H1 (cell line): ENCODE results near the gene MCM3AP. TPM values are rescaled to one million over a fixed set of nuclear protein-coding genes. Genes with fewer than 3 reads are reported as not detected.

ENCODE experiments used
- CTCF ChIA-PET: fragments of 300-600 bp; sonication (Branson Sonifier 250); formaldehyde crosslinking; loops from one replicate; lab custom pipeline; 2021; ENCODE audit not compliant: partially characterized antibody; lab: Charles Lee
- POLR2A ChIA-PET: fragments of 300-600 bp; sonication (Branson Sonifier 250); formaldehyde crosslinking; loops from one replicate; lab custom pipeline; 2021; ENCODE audit warnings: inconsistent platforms; ENCODE audit not compliant: partially characterized antibody; lab: Charles Lee
- DNase-seq, 2 experiments: peaks; one replicate each; pipeline versions ENCODE4 v3.0.0 to v3.0.0-alpha.2; 2010 to 2022; ENCODE audit warnings: low spot score in 2 of 2, low read depth in 1 of 2, mixed read lengths in 1 of 2
- FAIRE-seq: peaks from 2 replicates; lab custom pipeline; 2011; peaks lifted over from hg19 to GRCh38; lab: Jason Lieb, UNC
- H2AFZ ChIP-seq: 2 replicates; pipeline ENCODE4 v1.8.1; 2012; ENCODE audit warnings: low read length, inconsistent platforms
- H2AK5ac ChIP-seq: 2 replicates; pipeline ENCODE4 v1.6.1; 2013; ENCODE audit warnings: low read depth, low read length
- H2BK120ac ChIP-seq: replicated peaks from 2 replicates; pipeline ENCODE3; 2013; ENCODE audit warnings: low read depth, low read length, inconsistent platforms
- H2BK12ac ChIP-seq: 2 replicates; pipeline ENCODE4 v1.6.1; 2013; ENCODE audit warnings: low read depth, low read length
- H2BK15ac ChIP-seq: 2 replicates; pipeline ENCODE4 v1.6.1; 2013; ENCODE audit warnings: low read length
- H2BK20ac ChIP-seq: 2 replicates; pipeline ENCODE4 v1.6.1; 2013; ENCODE audit warnings: low read length
- H2BK5ac ChIP-seq: 2 replicates; pipeline ENCODE4 v1.6.1; 2013; ENCODE audit warnings: low read depth, low read length
- H3K14ac ChIP-seq: 2 replicates; pipeline ENCODE4 v1.6.1; 2013; ENCODE audit warnings: inconsistent platforms; ENCODE audit not compliant: insufficient read length
- H3K18ac ChIP-seq: 2 replicates; pipeline ENCODE4 v1.6.1; 2013; ENCODE audit warnings: low read length; ENCODE audit errors: extremely low read depth
- H3K23ac ChIP-seq: 2 replicates; pipeline ENCODE4 v1.6.1; 2013; ENCODE audit warnings: inconsistent platforms; ENCODE audit not compliant: insufficient read length
- H3K23me2 ChIP-seq: 2 replicates; pipeline ENCODE4 v1.6.1; 2013; ENCODE audit warnings: low read depth, low read length
- H3K27ac ChIP-seq: 2 replicates; pipeline ENCODE4 v1.6.1; 2011; ENCODE audit warnings: low read depth, low read length, inconsistent platforms
- H3K27me3 ChIP-seq, 4 experiments: replicated peaks in 1 of 4; 1 replicate in 1 of 4; 2 replicates in 3 of 4; pipeline versions ENCODE4 v1.6.1 to v1.8.1; 2011 to 2013; ENCODE audit warnings: low read length in 3 of 4, mild to moderate bottlenecking in 3 of 4, inconsistent platforms in 2 of 4, mixed read lengths in 2 of 4, moderate library complexity in 1 of 4; ENCODE audit not compliant: control insufficient read depth in 3 of 4, insufficient read depth in 3 of 4; ENCODE audit errors: extremely low read depth in 1 of 4
- H3K36me3 ChIP-seq, 4 experiments: 2 replicates each; pipeline versions ENCODE4 v1.6.1 to v1.8.1; 2011 to 2013; ENCODE audit warnings: mild to moderate bottlenecking in 4 of 4, low read length in 3 of 4, moderate library complexity in 2 of 4, control low read depth in 1 of 4, inconsistent platforms in 1 of 4; ENCODE audit not compliant: insufficient read depth in 4 of 4, control insufficient read depth in 2 of 4
- H3K4ac ChIP-seq: replicated peaks from 2 replicates; pipeline ENCODE3; 2013; ENCODE audit warnings: low read length, low read depth, mixed read lengths, inconsistent platforms; ENCODE audit not compliant: insufficient read length
- H3K4me1 ChIP-seq, 4 experiments: replicated peaks in 1 of 4; 1 replicate in 1 of 4; 2 replicates in 3 of 4; pipeline versions ENCODE4 v1.6.1 to v1.8.1; 2011 to 2013; ENCODE audit warnings: low read length in 3 of 4, inconsistent platforms in 2 of 4, mixed read lengths in 1 of 4; ENCODE audit not compliant: insufficient read depth in 4 of 4, control insufficient read depth in 3 of 4
- H3K4me2 ChIP-seq, 2 experiments: 2 replicates each; pipeline versions ENCODE4 v1.6.1 to v1.8.1; 2011 to 2013; ENCODE audit warnings: low read depth in 2 of 2, low read length in 2 of 2, control low read depth in 1 of 2, inconsistent platforms in 1 of 2, mild to moderate bottlenecking in 1 of 2; ENCODE audit not compliant: insufficient read depth in 1 of 2
- H3K4me3 ChIP-seq, 4 experiments: fragments of 200-600, 300-600 bp in 1 of 4; sonication (generic), shearing (Covaris generic), sonication (Bioruptor Twin) in 1 of 4; 2 replicates each; pipeline versions ENCODE4 v1.5.1 to v1.8.1; 2011 to 2016; ENCODE audit warnings: low read length in 4 of 4, low read depth in 3 of 4, control low read depth in 2 of 4, inconsistent platforms in 2 of 4, mild to moderate bottlenecking in 2 of 4, mixed read lengths in 1 of 4, moderate library complexity in 1 of 4; ENCODE audit not compliant: insufficient read depth in 2 of 4; ENCODE audit errors: extremely low read depth in 1 of 4
- H3K56ac ChIP-seq: replicated peaks from 2 replicates; pipeline ENCODE3; 2013; ENCODE audit warnings: low read depth, mild to moderate bottlenecking, mixed read lengths, low read length, inconsistent platforms; ENCODE audit not compliant: insufficient read length
- H3K79me1 ChIP-seq: 2 replicates; pipeline ENCODE4 v1.6.1; 2013; ENCODE audit warnings: low read depth, low read length, control low read depth
- H3K79me2 ChIP-seq, 2 experiments: 2 replicates each; pipeline versions ENCODE4 v1.6.1 to v1.8.1; 2012 to 2013; ENCODE audit warnings: low read length in 2 of 2, mild to moderate bottlenecking in 2 of 2, inconsistent platforms in 1 of 2; ENCODE audit not compliant: insufficient read depth in 2 of 2, control insufficient read depth in 1 of 2
- H3K9ac ChIP-seq, 4 experiments: replicated peaks in 1 of 4; 1 replicate in 1 of 4; 2 replicates in 3 of 4; pipeline versions ENCODE4 v1.6.1 to v1.8.1; 2011 to 2013; ENCODE audit warnings: low read depth in 3 of 4, low read length in 3 of 4, control low read depth in 2 of 4, mild to moderate bottlenecking in 2 of 4, moderate library complexity in 2 of 4, inconsistent platforms in 1 of 4; ENCODE audit errors: extremely low read depth in 1 of 4
- H3K9me3 ChIP-seq, 2 experiments: 2 replicates each; pipeline versions ENCODE4 v1.6.1 to v1.8.1; 2012 to 2013; ENCODE audit warnings: mild to moderate bottlenecking in 2 of 2, moderate library complexity in 2 of 2, control low read depth in 1 of 2, inconsistent platforms in 1 of 2, low read depth in 1 of 2, low read length in 1 of 2, mixed read lengths in 1 of 2; ENCODE audit not compliant: insufficient read depth in 2 of 2
- H4K20me1 ChIP-seq, 2 experiments: replicated peaks in 1 of 2; 2 replicates each; pipeline versions ENCODE3 to v1.8.1; 2011 to 2013; ENCODE audit warnings: inconsistent platforms in 2 of 2, low read length in 2 of 2, mild to moderate bottlenecking in 1 of 2; ENCODE audit not compliant: insufficient read depth in 2 of 2, control insufficient read depth in 1 of 2
- H4K5ac ChIP-seq: 2 replicates; pipeline ENCODE4 v1.6.1; 2013; ENCODE audit warnings: low read length, low read depth, mixed read lengths, inconsistent platforms; ENCODE audit not compliant: insufficient read length
- H4K8ac ChIP-seq: 2 replicates; pipeline ENCODE4 v1.8.0; 2013; ENCODE audit warnings: mild to moderate bottlenecking, moderate library complexity, low read length, inconsistent platforms; ENCODE audit not compliant: insufficient read depth; ENCODE audit errors: extremely low read depth
- H4K91ac ChIP-seq: replicated peaks from 2 replicates; pipeline ENCODE3; 2013; ENCODE audit warnings: low read length, mixed read lengths, inconsistent platforms; ENCODE audit not compliant: insufficient read length
- BCL11A ChIP-seq, 2 experiments: IDR thresholded peaks; one replicate each; pipeline ENCODE4 v1.6.1; 2011; ENCODE audit warnings: low read depth in 2 of 2, low read length in 2 of 2, mild to moderate bottlenecking in 2 of 2
- BRCA1 ChIP-seq: IDR thresholded peaks from 2 replicates; pipeline ENCODE4 v1.6.1; 2012; ENCODE audit warnings: low read depth, low read length, improper control_type of control experiment
- CHD1 ChIP-seq: IDR thresholded peaks from 2 replicates; pipeline ENCODE4 v1.6.1; 2012; ENCODE audit warnings: low read depth, low read length, improper control_type of control experiment
- EGR1 ChIP-seq: IDR thresholded peaks from 2 replicates; pipeline ENCODE4 v1.6.1; 2011; ENCODE audit warnings: low read depth, low read length, borderline replicate concordance
- EZH2 ChIP-seq: fragments of 200-600 bp; sonication (generic); IDR thresholded peaks from 2 replicates; pipeline ENCODE4 v1.7.1; 2012; ENCODE audit warnings: low read depth, mild to moderate bottlenecking, moderate library complexity, low read length, inconsistent platforms; ENCODE audit not compliant: severe bottlenecking
- GABPA ChIP-seq: IDR thresholded peaks from 2 replicates; pipeline ENCODE4 v1.6.1; 2011; ENCODE audit warnings: mild to moderate bottlenecking, low read length, moderate library complexity, borderline replicate concordance; ENCODE audit not compliant: insufficient read depth
- HDAC2 ChIP-seq, 2 experiments: fragments of 300-600 bp in 1 of 2; sonication (generic) in 1 of 2; IDR thresholded peaks; 2 replicates each; pipeline ENCODE4 v1.6.1; 2011 to 2012; ENCODE audit warnings: low read depth in 2 of 2, low read length in 2 of 2, mild to moderate bottlenecking in 2 of 2, moderate library complexity in 2 of 2, borderline replicate concordance in 1 of 2, inconsistent platforms in 1 of 2
- MAFK ChIP-seq: IDR thresholded peaks from 2 replicates; pipeline ENCODE4 v1.6.1; 2012; ENCODE audit warnings: low read depth, mild to moderate bottlenecking, improper control_type of control experiment, low read length
- NRF1 ChIP-seq: IDR thresholded peaks from 2 replicates; pipeline ENCODE4 v1.6.1; 2011; ENCODE audit warnings: mild to moderate bottlenecking, low read depth, low read length, improper control_type of control experiment
- TEAD4 ChIP-seq: IDR thresholded peaks from 2 replicates; pipeline ENCODE4 v1.6.1; 2012; ENCODE audit warnings: low read depth, low read length, inconsistent platforms, mixed read lengths
- YY1 ChIP-seq: IDR thresholded peaks from 2 replicates; pipeline ENCODE4 v1.6.1; 2011; ENCODE audit warnings: low read depth, mild to moderate bottlenecking, low read length
- WGBS, 2 experiments: shearing (Covaris generic) in 1 of 2; methylation state at CpG; one replicate each; pipeline versions ENCODE4 v1.1.6 to v1.1.7; 2013 to 2015; ENCODE audit warnings: low lambda C conversion rate in 2 of 2, mixed read lengths in 2 of 2, inconsistent platforms in 1 of 2, low coverage in 1 of 2, missing lambda C conversion rate in 1 of 2; ENCODE audit not compliant: insufficient replicate concordance in 2 of 2, insufficient coverage in 1 of 2, insufficient read length in 1 of 2; ENCODE audit errors: extremely low coverage in 1 of 2, missing lambda C conversion rate in 1 of 2; 5-methylcytosine and 5-hydroxymethylcytosine counted together
- polyA plus RNA-seq, 7 experiments: library from polyadenylated mRNA; depleted of rRNA in 3 of 7; stranded (reverse) in 5 of 7; unstranded in 2 of 7; fragments of >200 nt in 5 of 7; fragments of 200-250 nt in 2 of 7; gene quantifications; 1 replicate in 5 of 7; 2 replicates in 1 of 7; 4 replicates in 1 of 7; pipeline versions ENCODE4 v1.2.1 to v1.2.3, GENCODE V29; 2011 to 2013; ENCODE audit warnings: missing spikeins in 2 of 7, mixed read lengths in 2 of 7
- total RNA-seq: library from RNA; stranded (reverse); fragmentation: NEBNext Ultra II Directional; extraction: Animal tissue kit (Norgen Biotek cat#: 25700); gene quantifications from 2 replicates; pipeline ENCODE4 v1.2.1, GENCODE V29; 2021

The MCM3AP gene
- total and polyA plus RNA-seq, 2 of the 8 experiments (the other 6 are each of a cell fraction or from before 2014, with no cell fraction given): 37.2 to 119 TPM

DNA sequence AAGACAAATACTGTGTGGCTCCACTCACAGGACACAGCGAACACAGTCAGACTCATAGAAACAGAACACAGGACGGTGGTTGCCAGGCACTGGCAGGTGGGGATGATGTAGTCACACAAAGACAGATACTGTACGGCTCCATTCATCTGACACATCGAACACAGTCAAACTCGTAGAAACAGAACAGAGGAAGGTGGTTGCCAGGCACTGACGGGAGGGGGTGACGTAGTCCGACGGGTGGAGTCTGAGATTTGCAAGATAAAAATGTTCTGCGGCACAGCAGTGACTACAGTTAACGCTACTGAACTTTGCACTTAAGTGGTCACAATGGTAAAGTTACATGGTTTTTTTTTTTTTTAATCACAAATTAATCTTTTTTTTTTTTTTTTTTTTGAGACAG lies 19.5 kb upstream of the MCM3AP start:
- Histone ChIP-seq H3K9ac (no peak overlapping the region), H3K79me2 (no peaks in the 10 kb centered on the region), H2BK15ac (no peak overlapping the region), H3K14ac (no peak overlapping the region), H2BK5ac (no peak overlapping the region), H2BK12ac (no peak overlapping the region), H3K4ac (no peak overlapping the region), H3K4me2 (no peak overlapping the region), H2BK120ac (no peak overlapping the region), H3K18ac (no peak overlapping the region), H3K9me3 (no peaks in the 10 kb centered on the region; a peak in 1 of 4 replicates), H3K27me3 (no peaks in the 10 kb centered on the region), H4K20me1 (peaks cover 0 to 4% of the 10 kb centered on the region in 2 experiments), H3K27ac (no peak overlapping the region), H3K23ac (no peak overlapping the region), H4K5ac (no peak overlapping the region), H3K56ac (no peak overlapping the region), H3K79me1 (no peaks in the 10 kb centered on the region), H3K36me3 (peaks cover 2 to 38% (median 17%) of the 10 kb centered on the region in 4 experiments; a peak in 6 of 8 replicates), H4K91ac (no peak overlapping the region), H3K4me1 (no peaks in the 10 kb centered on the region), H4K8ac (no peak overlapping the region), H3K23me2 (no peaks in the 10 kb centered on the region), H2AK5ac (no peak overlapping the region), H3K4me3 (no peak overlapping the region), H2AFZ (no peak overlapping the region), H2BK20ac (no peak overlapping the region)
- ChIA-PET CTCF (no interaction called here), POLR2A (no interaction called here)
- FAIRE-seq (no peak), DNase-seq (no peak)
- TF ChIP-seq BCL11A (IDR thresholded peaks at IDR 0.05; ENCODE audit: low read depth in 2 of 2, low read length in 2 of 2): no peak
- no peak for TF ChIP-seq NRF1
- TF ChIP-seq HDAC2 (IDR thresholded peaks at IDR 0.05; ENCODE audit: borderline replicate concordance in 1 of 2, low read depth in 2 of 2, low read length in 2 of 2): no peak
- no peak for TF ChIP-seq YY1
- no peak for TF ChIP-seq TEAD4
- no peak for TF ChIP-seq GABPA
- TF ChIP-seq BRCA1: no peak
- TF ChIP-seq CHD1: no peak
- TF ChIP-seq EZH2: no peak
- TF ChIP-seq EGR1: no peak
- TF ChIP-seq MAFK: no peak
- 95% methylated on average over 11 of the region's 11 CpGs; no CpG with 5 or more reads in 1 of the 2 experiments for WGBS, 2 experiments
